ENCODE measurements around the gene TGFBRAP1. TPM values are rescaled to one million over a fixed set of nuclear protein-coding genes. Genes with fewer than 3 reads are reported as not detected.

Gene TGFBRAP1
- total RNA-seq, 1 donor from 2014 or later = 13.8 TPM

DNA sequence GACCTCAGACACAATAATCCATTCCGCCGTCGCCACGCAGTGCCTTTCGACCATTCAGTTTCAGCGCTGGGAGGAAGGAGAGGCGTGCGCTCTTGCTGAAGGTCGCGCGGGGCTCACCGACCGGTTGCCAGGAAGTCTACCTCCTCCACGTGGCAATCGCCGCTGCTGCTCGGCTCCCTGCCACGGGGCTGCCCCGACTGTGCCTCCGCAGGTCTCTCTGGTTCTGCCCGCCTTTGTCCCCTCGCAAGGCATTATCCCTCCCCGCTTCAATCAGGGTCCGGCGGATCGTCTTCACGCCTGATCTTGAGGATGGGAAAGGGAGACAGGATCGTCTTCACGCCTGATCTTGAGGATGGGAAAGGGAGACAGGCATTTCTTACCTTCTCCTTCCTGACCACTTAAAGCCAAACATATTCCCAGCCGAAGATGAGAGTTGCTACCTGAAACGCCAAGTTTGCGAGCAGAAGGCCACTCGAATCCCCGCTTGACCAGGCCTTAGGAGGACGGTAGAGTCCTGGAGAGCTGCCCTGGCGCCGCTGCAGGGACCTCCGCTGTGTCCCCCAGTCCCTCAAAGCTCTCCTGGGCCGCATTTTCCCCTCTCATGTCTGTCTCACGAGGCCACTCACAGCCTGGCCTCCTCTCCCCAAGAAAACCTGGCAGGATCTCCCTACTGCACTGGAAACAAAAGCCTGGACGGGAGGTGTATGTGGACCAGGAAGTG is 92.3 kb downstream of the TGFBRAP1 start:
- no peaks in the 10 kb centered on the region for H3K4me1 ChIP-seq
- no peak for DNase-seq (ENCODE audit: low spot score)
- H3K79me2 ChIP-seq (ENCODE audit: low read depth) = no peaks in the 10 kb centered on the region
- no peaks in the 10 kb centered on the region for H3K36me3 ChIP-seq
- no peaks in the 10 kb centered on the region for H4K20me1 ChIP-seq (ENCODE audit: low read depth)
- no peak overlapping the region for H3K4me2 ChIP-seq
- Mint-ChIP-seq H3K36me3 (peaks cover 2% of the 10 kb centered on the region), H3K27ac (no peak overlapping the region), H3K4me3 (no peak overlapping the region), H3K4me1 (peaks cover 19% of the 10 kb centered on the region), H3K9me3 (no peaks in the 10 kb centered on the region), H3K27me3 (ENCODE audit: insufficient read depth, low read depth) (no peaks in the 10 kb centered on the region)
- no peak overlapping the region for H3K27ac ChIP-seq
- H3K4me3 ChIP-seq = no peak overlapping the region
- TF ChIP-seq EZH2 (IDR thresholded peaks at IDR 0.05) (no peak), EZH2phosphoT487 (IDR thresholded peaks at IDR 0.05) (no peak), CTCF (IDR thresholded peaks at IDR 0.05) (no peak)
- no peaks in the 10 kb centered on the region for H3F3A ChIP-seq (ENCODE audit: low read depth)
- peaks cover 15% of the 10 kb centered on the region for H3K27me3 ChIP-seq
- H3K9me3 ChIP-seq (ENCODE audit: low read depth) = no peaks in the 10 kb centered on the region
- no peak overlapping the region for H3K9ac ChIP-seq
- peak overlapping the region; percentile 15 for H2AFZ ChIP-seq (replicated peaks)

DNA sequence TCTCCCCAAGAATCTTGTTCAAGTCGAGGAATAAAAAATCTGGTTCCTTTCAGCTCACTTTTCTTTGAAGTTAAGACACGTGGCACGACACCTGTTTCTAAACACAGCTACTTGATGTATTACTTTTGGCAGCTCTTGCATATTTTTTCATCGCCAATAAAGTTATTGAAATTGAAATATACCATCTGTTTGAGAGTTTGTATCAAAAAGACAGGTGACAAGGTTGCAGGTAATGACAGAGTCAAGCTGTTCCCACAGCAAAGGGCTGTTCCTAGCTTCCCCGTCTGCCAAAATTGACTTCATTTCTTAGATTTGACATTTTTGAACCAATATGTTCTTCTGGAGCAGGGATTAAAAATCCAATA is 93.5 kb downstream of the TGFBRAP1 start:
- Histone ChIP-seq H3K4me3 (no peak overlapping the region), H3K27ac (no peak overlapping the region), H3F3A (ENCODE audit: low read depth) (no peaks in the 10 kb centered on the region), H3K79me2 (ENCODE audit: low read depth) (no peaks in the 10 kb centered on the region), H2AFZ (replicated peaks) (no peak overlapping the region), H3K4me2 (no peak overlapping the region), H3K27me3 (peaks cover 15% of the 10 kb centered on the region), H3K9ac (no peak overlapping the region), H3K36me3 (no peaks in the 10 kb centered on the region), H3K4me1 (peaks cover 1% of the 10 kb centered on the region), H4K20me1 (ENCODE audit: low read depth) (no peaks in the 10 kb centered on the region), H3K9me3 (ENCODE audit: low read depth) (no peaks in the 10 kb centered on the region)
- Mint-ChIP-seq H3K9me3 (no peaks in the 10 kb centered on the region), H3K4me3 (no peak overlapping the region), H3K27me3 (ENCODE audit: insufficient read depth, low read depth) (no peaks in the 10 kb centered on the region), H3K27ac (no peak overlapping the region), H3K4me1 (peaks cover 27% of the 10 kb centered on the region), H3K36me3 (no peaks in the 10 kb centered on the region)
- DNase-seq (ENCODE audit: low spot score) = no peak
- TF ChIP-seq CTCF (IDR thresholded peaks at IDR 0.05) (no peak), EZH2 (IDR thresholded peaks at IDR 0.05) (no peak), EZH2phosphoT487 (IDR thresholded peaks at IDR 0.05) (no peak)

DNA sequence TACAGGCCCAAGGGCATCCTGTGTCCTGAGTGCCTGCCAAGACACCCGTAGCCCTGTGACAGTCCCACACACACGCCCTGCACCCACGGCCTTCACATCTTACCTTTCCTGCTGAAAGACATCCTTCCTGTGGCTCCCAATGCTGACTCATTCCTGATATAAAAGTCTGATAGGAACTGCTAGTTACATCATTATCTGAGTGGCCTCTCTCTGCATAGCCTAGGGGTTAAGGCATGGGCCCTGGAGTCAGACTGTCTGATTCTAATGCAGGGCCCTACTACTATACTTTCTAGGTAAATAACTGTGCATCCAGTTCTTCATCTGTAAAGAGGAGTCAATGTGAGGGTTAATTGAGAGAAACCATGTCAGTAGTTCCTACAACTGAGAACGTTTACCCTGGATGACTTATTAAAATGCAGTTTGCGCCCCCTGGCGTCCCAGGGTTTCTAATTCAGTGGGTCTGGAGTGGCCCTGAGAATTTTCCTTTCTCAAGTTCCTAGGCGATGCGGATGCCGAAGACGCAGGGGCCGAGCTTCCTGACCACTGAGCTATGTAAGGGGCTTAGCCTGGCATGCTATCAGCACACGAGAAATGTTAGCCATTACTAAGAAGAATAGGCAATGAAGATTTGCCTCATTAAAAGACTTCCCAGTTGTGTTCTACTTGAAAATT is 94.0 kb downstream of the TGFBRAP1 start:
- Histone ChIP-seq H3K4me3 (no peak overlapping the region), H3K79me2 (ENCODE audit: low read depth) (no peaks in the 10 kb centered on the region), H2AFZ (replicated peaks) (peak overlapping the region; percentile 37), H3K4me2 (no peak overlapping the region), H3K36me3 (no peaks in the 10 kb centered on the region), H4K20me1 (ENCODE audit: low read depth) (no peaks in the 10 kb centered on the region), H3K27ac (no peak overlapping the region), H3K4me1 (peaks cover 4% of the 10 kb centered on the region), H3K27me3 (peaks cover 15% of the 10 kb centered on the region), H3K9me3 (ENCODE audit: low read depth) (no peaks in the 10 kb centered on the region), H3K9ac (no peak overlapping the region), H3F3A (ENCODE audit: low read depth) (no peaks in the 10 kb centered on the region)
- Mint-ChIP-seq H3K4me1 (peaks cover 32% of the 10 kb centered on the region), H3K27ac (no peak overlapping the region), H3K36me3 (no peaks in the 10 kb centered on the region), H3K4me3 (no peak overlapping the region), H3K9me3 (no peaks in the 10 kb centered on the region), H3K27me3 (ENCODE audit: insufficient read depth, low read depth) (no peaks in the 10 kb centered on the region)
- peak; percentile 93 for TF ChIP-seq CTCF (IDR thresholded peaks at IDR 0.05)
- no peak for TF ChIP-seq EZH2phosphoT487 (IDR thresholded peaks at IDR 0.05)
- TF ChIP-seq EZH2 (IDR thresholded peaks at IDR 0.05) = no peak
- peak; percentile 95 for DNase-seq (ENCODE audit: low spot score)
